Measurements from ENCODE around the gene PLA2G2D.

PLA2G2D gene

GRCh38 chr1:20151906-20152598 is 32.7 kb upstream of the PLA2G2D start:
- DNase-seq, result peak; percentile 84
- H3K9ac ChIP-seq (ENCODE audit: low read length), result peak overlapping the region; percentile 10
- no peak overlapping the region for H2BK5ac ChIP-seq (ENCODE audit: low read length)
- H2BK120ac ChIP-seq (ENCODE audit: low read depth, low read length), result no peak overlapping the region
- H4K5ac ChIP-seq (ENCODE audit: low read length), result no peak overlapping the region
- H3K18ac ChIP-seq (ENCODE audit: low read length), result peak overlapping the region; percentile 51
- peak overlapping the region; percentile 31 for H3K4me2 ChIP-seq (ENCODE audit: low read length)
- H3K4me3 ChIP-seq (ENCODE audit: low read length), result no peak overlapping the region
- H3K56ac ChIP-seq (ENCODE audit: low read length), result peak overlapping the region; percentile 54
- no peaks in the 10 kb centered on the region for H3K27me3 ChIP-seq (ENCODE audit: insufficient read depth, low read length, poor library complexity)
- H3K4me1 ChIP-seq (ENCODE audit: control insufficient read depth, low read depth, low read length), result no peaks in the 10 kb centered on the region
- H3K4ac ChIP-seq (ENCODE audit: low read depth, low read length), result no peak overlapping the region
- WGBS (ENCODE audit: extremely low coverage, insufficient coverage, low lambda C conversion rate), result no CpG with 5 or more reads among the region's 29 CpGs
- H3K79me1 ChIP-seq (ENCODE audit: low read length), result no peaks in the 10 kb centered on the region
- H3K36me3 ChIP-seq (ENCODE audit: control insufficient read depth, insufficient read depth, low read length), result no peaks in the 10 kb centered on the region
- H3K27ac ChIP-seq (ENCODE audit: low read depth, low read length), result no peak overlapping the region
- no peak overlapping the region for H4K8ac ChIP-seq (ENCODE audit: low read depth, low read length)
- no peak overlapping the region for H2AK5ac ChIP-seq (ENCODE audit: low read length)
- no peaks in the 10 kb centered on the region for H3K79me2 ChIP-seq (ENCODE audit: control insufficient read depth, insufficient read depth, low read length)
- H3K23ac ChIP-seq (ENCODE audit: low read length), result no peak overlapping the region
- no peak overlapping the region for H2BK15ac ChIP-seq (replicated peaks; ENCODE audit: low read depth)

- WGBS (ENCODE audit: extremely low coverage, insufficient coverage, low lambda C conversion rate), result no CpG with 5 or more reads among the region's 6 CpGs
Observed at GRCh38 chr1:20150969-20151368, 31.6 kb upstream of the PLA2G2D start.

GRCh38 chr1:20150326-20150705 is 31.0 kb upstream of the PLA2G2D start:
- H3K4ac ChIP-seq (ENCODE audit: low read depth, low read length), result no peak overlapping the region
- no peaks in the 10 kb centered on the region for H3K79me1 ChIP-seq (ENCODE audit: low read length)
- H3K27ac ChIP-seq (ENCODE audit: low read depth, low read length), result no peak overlapping the region
- H3K4me2 ChIP-seq (ENCODE audit: low read length), result no peak overlapping the region
- H2AK5ac ChIP-seq (ENCODE audit: low read length), result no peak overlapping the region
- H3K9ac ChIP-seq (ENCODE audit: low read length), result no peak overlapping the region
- no peak for DNase-seq
- no peak overlapping the region for H3K4me3 ChIP-seq (ENCODE audit: low read length)
- no peaks in the 10 kb centered on the region for H3K36me3 ChIP-seq (ENCODE audit: control insufficient read depth, insufficient read depth, low read length)
- H3K23ac ChIP-seq (ENCODE audit: low read length), result no peak overlapping the region
- WGBS (ENCODE audit: extremely low coverage, insufficient coverage, low lambda C conversion rate), result no CpG with 5 or more reads among the region's 8 CpGs
- H3K4me1 ChIP-seq (ENCODE audit: control insufficient read depth, low read depth, low read length), result no peaks in the 10 kb centered on the region
- H4K8ac ChIP-seq (ENCODE audit: low read depth, low read length), result no peak overlapping the region
- no peaks in the 10 kb centered on the region for H3K79me2 ChIP-seq (ENCODE audit: control insufficient read depth, insufficient read depth, low read length)
- no peaks in the 10 kb centered on the region for H3K27me3 ChIP-seq (ENCODE audit: insufficient read depth, low read length, poor library complexity)
- H2BK120ac ChIP-seq (ENCODE audit: low read depth, low read length), result no peak overlapping the region
- H2BK15ac ChIP-seq (replicated peaks; ENCODE audit: low read depth), result no peak overlapping the region
- H3K56ac ChIP-seq (ENCODE audit: low read length), result no peak overlapping the region
- no peak overlapping the region for H4K5ac ChIP-seq (ENCODE audit: low read length)
- no peak overlapping the region for H2BK5ac ChIP-seq (ENCODE audit: low read length)
- no peak overlapping the region for H3K18ac ChIP-seq (ENCODE audit: low read length)

More at GRCh38 chr1:20150969-20151368, 31.6 kb upstream of the PLA2G2D start:
- H2BK120ac ChIP-seq (ENCODE audit: low read depth, low read length), result no peak overlapping the region
- no peak overlapping the region for H2BK15ac ChIP-seq (replicated peaks; ENCODE audit: low read depth)
- no peak overlapping the region for H3K27ac ChIP-seq (ENCODE audit: low read depth, low read length)
- H4K8ac ChIP-seq (ENCODE audit: low read depth, low read length), result no peak overlapping the region
- H3K36me3 ChIP-seq (ENCODE audit: control insufficient read depth, insufficient read depth, low read length), result no peaks in the 10 kb centered on the region
- no peak overlapping the region for H2AK5ac ChIP-seq (ENCODE audit: low read length)
- H3K23ac ChIP-seq (ENCODE audit: low read length), result no peak overlapping the region
- H3K4me3 ChIP-seq (ENCODE audit: low read length), result no peak overlapping the region
- H3K79me2 ChIP-seq (ENCODE audit: control insufficient read depth, insufficient read depth, low read length), result no peaks in the 10 kb centered on the region
- no peak overlapping the region for H3K4me2 ChIP-seq (ENCODE audit: low read length)
- no peaks in the 10 kb centered on the region for H3K4me1 ChIP-seq (ENCODE audit: control insufficient read depth, low read depth, low read length)
- no peak overlapping the region for H3K18ac ChIP-seq (ENCODE audit: low read length)
- H3K79me1 ChIP-seq (ENCODE audit: low read length), result no peaks in the 10 kb centered on the region
- no peak overlapping the region for H2BK5ac ChIP-seq (ENCODE audit: low read length)
- H4K5ac ChIP-seq (ENCODE audit: low read length), result no peak overlapping the region
- H3K27me3 ChIP-seq (ENCODE audit: insufficient read depth, low read length, poor library complexity), result no peaks in the 10 kb centered on the region
- H3K9ac ChIP-seq (ENCODE audit: low read length), result no peak overlapping the region
- no peak overlapping the region for H3K56ac ChIP-seq (ENCODE audit: low read length)
- no peak overlapping the region for H3K4ac ChIP-seq (ENCODE audit: low read depth, low read length)
- no peak for DNase-seq

DNA sequence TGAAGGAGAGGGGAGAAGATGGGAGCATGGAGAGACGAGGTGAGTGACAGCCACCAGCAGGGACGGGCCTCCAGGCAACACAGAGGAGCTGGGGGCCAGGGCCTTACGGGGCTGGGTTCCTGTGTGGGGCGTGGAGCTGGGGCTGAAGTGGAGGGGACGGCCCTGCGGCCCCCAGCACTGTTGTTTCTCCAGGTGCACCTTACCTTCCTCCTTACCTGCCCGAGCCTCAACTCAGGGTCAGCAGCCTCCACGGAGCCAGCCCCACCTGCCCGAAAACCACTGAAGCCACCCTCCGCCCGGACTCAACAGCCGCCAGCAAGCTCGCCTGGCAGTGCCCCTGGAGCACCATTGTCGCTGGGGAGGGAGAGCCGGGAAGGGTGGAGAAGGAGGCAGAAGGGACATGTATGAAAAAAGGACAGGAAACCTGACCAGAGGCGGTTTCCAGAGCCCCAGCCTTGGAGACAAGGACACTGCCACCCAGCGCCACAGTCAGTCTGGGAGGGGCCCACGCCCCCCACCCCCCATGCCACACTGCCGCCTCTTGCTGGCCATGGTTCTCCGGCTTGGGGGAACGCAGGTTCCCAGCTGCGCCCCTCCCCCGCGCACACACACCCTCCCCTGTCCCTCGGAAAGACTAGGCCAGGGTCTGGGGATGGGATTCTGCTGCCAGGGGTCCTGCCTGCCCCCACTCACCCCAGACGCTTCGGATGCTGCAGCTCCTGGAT is 30.4 kb upstream of the PLA2G2D start:
- Histone ChIP-seq H3K18ac (ENCODE audit: low read length) (no peak overlapping the region), H3K27ac (ENCODE audit: low read depth, low read length) (no peak overlapping the region), H4K8ac (ENCODE audit: low read depth, low read length) (no peak overlapping the region), H3K4me3 (ENCODE audit: low read length) (no peak overlapping the region), H3K4me1 (ENCODE audit: control insufficient read depth, low read depth, low read length) (no peaks in the 10 kb centered on the region), H2BK5ac (ENCODE audit: low read length) (no peak overlapping the region), H3K79me2 (ENCODE audit: control insufficient read depth, insufficient read depth, low read length) (no peaks in the 10 kb centered on the region), H3K27me3 (ENCODE audit: insufficient read depth, low read length, poor library complexity) (no peaks in the 10 kb centered on the region), H3K23ac (ENCODE audit: low read length) (no peak overlapping the region), H3K4ac (ENCODE audit: low read depth, low read length) (no peak overlapping the region), H4K5ac (ENCODE audit: low read length) (no peak overlapping the region), H3K9ac (ENCODE audit: low read length) (no peak overlapping the region), H3K4me2 (ENCODE audit: low read length) (no peak overlapping the region), H2BK15ac (replicated peaks; ENCODE audit: low read depth) (no peak overlapping the region), H3K36me3 (ENCODE audit: control insufficient read depth, insufficient read depth, low read length) (no peaks in the 10 kb centered on the region), H3K79me1 (ENCODE audit: low read length) (no peaks in the 10 kb centered on the region), H2AK5ac (ENCODE audit: low read length) (no peak overlapping the region), H2BK120ac (ENCODE audit: low read depth, low read length) (no peak overlapping the region), H3K56ac (ENCODE audit: low read length) (no peak overlapping the region)
- DNase-seq, result no peak
- no CpG with 5 or more reads among the region's 27 CpGs for WGBS (ENCODE audit: extremely low coverage, insufficient coverage, low lambda C conversion rate)

DNA sequence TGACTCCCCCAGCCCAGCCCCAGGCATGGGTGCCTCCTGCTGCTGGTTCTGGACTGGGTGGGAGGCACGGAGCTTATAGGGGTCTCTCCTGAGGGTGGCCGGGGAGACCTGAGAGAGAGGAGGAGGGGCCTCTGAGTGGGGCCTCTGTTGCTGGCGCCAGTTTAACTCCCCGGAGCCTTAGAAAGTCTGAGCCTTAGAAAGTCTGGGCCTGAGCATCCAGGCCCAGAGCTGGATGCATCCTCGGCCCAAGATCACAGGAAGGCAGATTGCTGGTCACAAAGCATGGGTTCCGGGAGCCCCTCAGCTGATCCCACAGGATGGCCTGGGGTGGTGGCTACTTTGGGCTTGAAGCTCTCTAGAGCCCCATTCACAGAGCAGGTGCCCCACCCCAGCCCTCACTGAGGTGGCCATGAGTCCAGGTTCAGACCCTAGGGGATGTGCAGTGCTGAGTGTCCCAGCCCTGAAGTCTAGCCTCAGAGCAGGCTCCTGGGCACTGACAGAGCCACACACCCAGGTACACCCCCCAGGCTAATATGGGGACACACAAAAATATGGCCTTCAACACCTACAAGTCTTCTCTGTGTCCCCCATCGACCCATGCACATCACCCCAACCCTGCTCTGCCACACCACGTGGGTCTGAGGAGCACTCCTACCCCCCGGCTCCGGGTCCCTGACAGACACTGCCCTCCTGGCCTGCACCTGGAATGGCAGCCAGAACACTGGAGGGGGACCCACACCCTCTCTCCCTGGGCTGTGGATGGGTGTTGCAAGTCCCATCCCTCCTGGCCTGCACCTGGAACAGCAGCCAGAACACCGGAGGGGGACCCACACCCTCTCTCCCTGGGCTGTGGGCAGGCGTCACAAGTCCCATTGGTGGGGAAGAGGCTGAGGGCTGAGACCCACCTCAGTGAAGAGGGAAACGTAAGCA is 29.5 kb upstream of the PLA2G2D start:
- no peaks in the 10 kb centered on the region for H3K27me3 ChIP-seq (ENCODE audit: insufficient read depth, low read length, poor library complexity)
- no peaks in the 10 kb centered on the region for H3K79me2 ChIP-seq (ENCODE audit: control insufficient read depth, insufficient read depth, low read length)
- no peak for DNase-seq
- H3K4ac ChIP-seq (ENCODE audit: low read depth, low read length), result no peak overlapping the region
- H3K18ac ChIP-seq (ENCODE audit: low read length), result no peak overlapping the region
- H4K5ac ChIP-seq (ENCODE audit: low read length), result no peak overlapping the region
- no peak overlapping the region for H3K27ac ChIP-seq (ENCODE audit: low read depth, low read length)
- no peak overlapping the region for H2AK5ac ChIP-seq (ENCODE audit: low read length)
- H3K23ac ChIP-seq (ENCODE audit: low read length), result no peak overlapping the region
- H2BK5ac ChIP-seq (ENCODE audit: low read length), result no peak overlapping the region
- H2BK120ac ChIP-seq (ENCODE audit: low read depth, low read length), result no peak overlapping the region
- WGBS (ENCODE audit: extremely low coverage, insufficient coverage, low lambda C conversion rate), result no CpG with 5 or more reads among the region's 13 CpGs
- H3K4me3 ChIP-seq (ENCODE audit: low read length), result no peak overlapping the region
- H3K4me1 ChIP-seq (ENCODE audit: control insufficient read depth, low read depth, low read length), result no peaks in the 10 kb centered on the region
- H3K36me3 ChIP-seq (ENCODE audit: control insufficient read depth, insufficient read depth, low read length), result no peaks in the 10 kb centered on the region
- H3K4me2 ChIP-seq (ENCODE audit: low read length), result no peak overlapping the region
- H4K8ac ChIP-seq (ENCODE audit: low read depth, low read length), result no peak overlapping the region
- no peak overlapping the region for H2BK15ac ChIP-seq (replicated peaks; ENCODE audit: low read depth)
- H3K79me1 ChIP-seq (ENCODE audit: low read length), result no peaks in the 10 kb centered on the region
- no peak overlapping the region for H3K9ac ChIP-seq (ENCODE audit: low read length)
- H3K56ac ChIP-seq (ENCODE audit: low read length), result no peak overlapping the region
